Subcutaneous adipose tissue (tissue), 4 donors: ENCODE results near the gene ENPP1. TPM values are rescaled to one million over a fixed set of nuclear protein-coding genes. Genes with fewer than 3 reads are reported as not detected.

Experiments
- CTCF ChIP-seq: fragments of 450-650 bp; IDR thresholded peaks from one replicate; pipeline ENCODE4 v1.5.1; 2016; ENCODE audit warnings: low read depth, mild to moderate bottlenecking, control low read depth, antibody characterized with exemption, moderate library complexity
- total RNA-seq, 4 donors: library from RNA; depleted of rRNA; stranded (reverse); fragments of >200 nt; gene quantifications; one replicate each; pipeline ENCODE4 v1.1.0, GENCODE V29; 2016

ENPP1 gene
- total RNA-seq, 4 donors from 2014 or later: 67.0 to 86.8 (median 74.9) TPM

- no peak for TF ChIP-seq CTCF
Measured at GRCh38 chr6:131852200-131852599, 44.4 kb downstream of the ENPP1 start.

DNA sequence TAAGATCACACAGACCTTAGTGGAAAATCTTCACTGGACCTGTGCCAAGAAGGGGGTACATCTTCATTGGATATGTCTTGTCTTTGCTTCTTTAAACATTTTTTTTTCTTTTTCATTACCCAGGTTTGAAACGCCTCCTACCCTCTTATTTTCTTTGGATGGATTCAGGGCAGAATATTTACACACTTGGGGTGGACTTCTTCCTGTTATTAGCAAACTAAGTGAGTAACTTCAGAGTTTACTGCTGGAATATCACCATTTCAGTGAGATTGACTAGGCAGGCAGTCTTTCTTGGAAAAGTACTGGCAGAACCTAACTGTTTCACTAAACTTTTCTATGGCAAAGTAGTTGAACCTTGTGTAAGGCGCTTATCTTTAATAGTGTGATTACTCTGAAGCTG, 47.0 kb downstream of the ENPP1 start:
- no peak for TF ChIP-seq CTCF

GRCh38 chr6:131858765-131859415, 51.1 kb downstream of the ENPP1 start:
- TF ChIP-seq CTCF: no peak

DNA sequence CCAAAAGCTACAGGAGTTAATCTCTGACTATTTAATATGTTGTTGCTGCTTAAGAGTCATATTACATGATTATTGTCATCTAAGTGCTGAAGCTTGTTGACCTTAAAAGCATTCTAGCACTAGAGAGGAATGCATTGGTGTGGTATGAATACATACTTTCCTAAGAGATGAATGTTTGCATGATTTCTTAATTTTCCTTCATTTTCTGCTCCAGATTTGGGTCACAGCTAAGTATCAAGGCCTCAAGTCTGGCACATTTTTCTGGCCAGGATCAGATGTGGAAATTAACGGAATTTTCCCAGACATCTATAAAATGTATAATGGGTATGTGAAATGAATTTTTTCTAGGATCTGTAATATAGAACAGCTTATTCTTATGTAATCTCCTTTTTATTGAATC, 53.6 kb downstream of the ENPP1 start:
- TF ChIP-seq CTCF: no peak

GRCh38 chr6:131862476-131862875, 54.7 kb downstream of the ENPP1 start:
- TF ChIP-seq CTCF: no peak

GRCh38 chr6:131867744-131868143, 59.9 kb downstream of the ENPP1 start:
- TF ChIP-seq CTCF: no peak

GRCh38 chr6:131868836-131869235, 61.0 kb downstream of the ENPP1 start:
- no peak for TF ChIP-seq CTCF
